AG04450 (cell line): Measurements from ENCODE around the gene TRA2A. TPM values are rescaled to one million over a fixed set of nuclear protein-coding genes. Genes with fewer than 3 reads are reported as not detected.
"Not testable (repeated sequence)": the region's sequence is repeated elsewhere in the genome, so short reads cannot be mapped to it uniquely, and the experiment has no call there.

Experiments
- CTCF ChIA-PET: fragments of 300-600, 350-600 bp; formaldehyde crosslinking; extraction: SDS; loops from one replicate; lab custom pipeline; 2022; ENCODE audit warnings: antibody characterized with exemption, inconsistent platforms; lab: Charles Lee
- POLR2A ChIA-PET: fragments of 350-600 bp; formaldehyde crosslinking; extraction: SDS; loops from one replicate; lab custom pipeline; 2021; ENCODE audit warnings: antibody characterized with exemption, inconsistent platforms; lab: Yijun Ruan, JAX
- DNase-seq: peaks from one replicate; pipeline ENCODE4 v3.0.0-alpha.2; 2011; ENCODE audit warnings: low read depth, low spot score
- H3K27ac ChIP-seq: one replicate; pipeline ENCODE4 v1.5.1; 2012; ENCODE audit warnings: low read depth, low read length, control low read depth
- H3K27me3 ChIP-seq: one replicate; pipeline ENCODE4 v1.6.0; 2012; ENCODE audit warnings: low read length; ENCODE audit not compliant: control insufficient read depth, insufficient read depth
- H3K4me3 ChIP-seq: 2 replicates; pipeline ENCODE4 v1.5.1; 2011; ENCODE audit warnings: mild to moderate bottlenecking, low read depth, low read length, control low read depth
- H3K9me3 ChIP-seq: 2 replicates; pipeline ENCODE4 v1.5.1; 2012; ENCODE audit warnings: low read length; ENCODE audit not compliant: control insufficient read depth, insufficient read depth
- polyA plus RNA-seq: library from polyadenylated mRNA; depleted of rRNA; stranded (reverse); fragments of >200 nt; gene quantifications from 2 replicates; pipeline ENCODE4 v1.2.3, GENCODE V29; 2011
- TF ChIP-seq, protein P1 (sequence below): IDR thresholded peaks from 2 replicates; pipeline ENCODE4 v1.5.1; 2011; ENCODE audit warnings: low read depth, low read length, control low read depth, inconsistent platforms

Gene TRA2A
- polyA plus RNA-seq, 1 experiment, result 78.8 TPM

GRCh38 chr7:23520582-23520981, 11.2 kb downstream of the TRA2A start:
- TF ChIP-seq, protein P1, sequence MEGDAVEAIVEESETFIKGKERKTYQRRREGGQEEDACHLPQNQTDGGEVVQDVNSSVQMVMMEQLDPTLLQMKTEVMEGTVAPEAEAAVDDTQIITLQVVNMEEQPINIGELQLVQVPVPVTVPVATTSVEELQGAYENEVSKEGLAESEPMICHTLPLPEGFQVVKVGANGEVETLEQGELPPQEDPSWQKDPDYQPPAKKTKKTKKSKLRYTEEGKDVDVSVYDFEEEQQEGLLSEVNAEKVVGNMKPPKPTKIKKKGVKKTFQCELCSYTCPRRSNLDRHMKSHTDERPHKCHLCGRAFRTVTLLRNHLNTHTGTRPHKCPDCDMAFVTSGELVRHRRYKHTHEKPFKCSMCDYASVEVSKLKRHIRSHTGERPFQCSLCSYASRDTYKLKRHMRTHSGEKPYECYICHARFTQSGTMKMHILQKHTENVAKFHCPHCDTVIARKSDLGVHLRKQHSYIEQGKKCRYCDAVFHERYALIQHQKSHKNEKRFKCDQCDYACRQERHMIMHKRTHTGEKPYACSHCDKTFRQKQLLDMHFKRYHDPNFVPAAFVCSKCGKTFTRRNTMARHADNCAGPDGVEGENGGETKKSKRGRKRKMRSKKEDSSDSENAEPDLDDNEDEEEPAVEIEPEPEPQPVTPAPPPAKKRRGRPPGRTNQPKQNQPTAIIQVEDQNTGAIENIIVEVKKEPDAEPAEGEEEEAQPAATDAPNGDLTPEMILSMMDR, result 0 out of 2 replicates have a peak, but pooled peaks have one; percentile 16
- POLR2A ChIA-PET, result no interaction called here
- Histone ChIP-seq H3K9me3 (no peaks in the 10 kb centered on the region), H3K27ac (no peak overlapping the region), H3K4me3 (no peak overlapping the region), H3K27me3 (no peaks in the 10 kb centered on the region)
- no peak for DNase-seq
- CTCF ChIA-PET, result interaction anchor here (0.6 to 1.6 kb wide), 6 partner anchors 10 to 1530 kb away, joined by 3 to 9 read pairs (median 4); no protein-coding TSS in a partner anchor

DNA sequence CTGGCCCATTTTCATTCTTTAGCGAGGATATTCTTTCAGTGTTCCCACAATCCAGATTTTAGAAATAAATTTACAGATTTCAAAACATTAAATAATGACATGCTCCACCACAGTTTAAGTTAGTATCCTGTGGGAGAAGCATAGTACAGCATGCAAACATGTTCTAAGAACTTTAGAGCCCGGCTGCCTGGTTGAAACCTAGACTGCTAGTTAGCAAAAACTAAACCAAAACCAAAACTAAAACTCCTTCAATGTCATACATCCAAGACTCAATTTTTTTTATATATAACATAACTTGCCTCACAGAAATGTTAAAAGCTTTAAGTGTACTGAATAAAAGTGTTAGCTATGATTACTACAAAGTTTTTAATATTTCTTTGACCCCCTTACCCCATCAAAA, 17.0 kb downstream of the TRA2A start:
- ChIA-PET CTCF (no interaction called here), POLR2A (no interaction called here)
- Histone ChIP-seq H3K4me3 (no peak overlapping the region), H3K27ac (no peak overlapping the region), H3K9me3 (no peaks in the 10 kb centered on the region), H3K27me3 (no peaks in the 10 kb centered on the region)
- TF ChIP-seq, protein P1, result no peak
- no peak for DNase-seq

GRCh38 chr7:23513746-23514145, 18.0 kb downstream of the TRA2A start:
- CTCF ChIA-PET, result interaction anchor here (0.9 kb wide), 1 partner anchor 240 kb away, joined by 3 read pairs; no protein-coding TSS in a partner anchor
- POLR2A ChIA-PET, result interaction anchor here (0.6 kb wide), 1 partner anchor 17 kb away, joined by 4 read pairs; no protein-coding TSS in a partner anchor
- H3K27ac ChIP-seq, H3K4me3 ChIP-seq, H3K9me3 ChIP-seq, DNase-seq, H3K27me3 ChIP-seq: not testable (repeated sequence)

DNA sequence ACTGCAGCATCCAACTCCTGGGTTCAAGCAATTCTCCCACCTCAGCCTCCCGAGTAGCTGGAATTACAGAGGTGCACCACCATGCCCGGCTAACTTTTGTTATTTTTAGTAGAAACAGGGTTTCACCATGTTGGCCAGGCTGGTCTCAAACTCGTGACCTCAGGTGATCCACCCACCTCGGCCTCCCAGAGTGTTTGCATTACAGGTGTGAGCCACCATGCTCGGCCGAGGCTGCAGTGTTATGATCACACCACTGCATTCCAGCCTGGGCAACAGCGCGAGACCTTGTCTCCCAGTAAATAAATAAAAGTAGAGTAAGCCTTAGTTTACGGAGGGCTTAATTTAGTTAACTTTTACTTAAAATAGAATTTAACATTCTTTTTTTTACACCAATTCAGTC, 37.8 kb downstream of the TRA2A start:
- H3K27ac ChIP-seq, result no peak overlapping the region
- H3K9me3 ChIP-seq, result no peaks in the 10 kb centered on the region
- TF ChIP-seq, protein P1, result no peak
- POLR2A ChIA-PET, result no interaction called here
- no peaks in the 10 kb centered on the region for H3K27me3 ChIP-seq
- CTCF ChIA-PET, result no interaction called here
- DNase-seq, result no peak
- H3K4me3 ChIP-seq, result no peak overlapping the region

DNA sequence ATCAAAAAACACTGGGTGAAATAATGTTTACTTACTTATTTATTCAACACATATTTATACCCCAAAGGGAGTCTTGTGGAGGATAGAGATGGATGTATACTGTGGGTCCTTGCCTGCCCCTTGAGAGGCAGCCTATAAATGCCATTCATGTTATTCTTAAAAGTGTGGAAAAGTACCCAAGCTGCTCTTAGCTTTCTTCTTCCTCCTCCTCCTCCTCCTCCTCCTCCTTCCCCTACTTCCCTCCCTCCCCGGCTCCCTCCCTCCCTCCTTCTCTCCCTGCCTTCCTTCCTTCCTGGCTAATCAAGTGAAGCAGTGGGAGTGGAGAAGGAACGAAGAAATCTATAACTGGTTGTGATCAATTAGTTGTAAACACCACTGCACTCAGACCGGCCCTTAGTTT, 40.3 kb downstream of the TRA2A start:
- Histone ChIP-seq H3K4me3 (no peak overlapping the region), H3K27ac (no peak overlapping the region), H3K9me3 (no peaks in the 10 kb centered on the region), H3K27me3 (no peaks in the 10 kb centered on the region)
- DNase-seq, result no peak
- TF ChIP-seq, protein P1, result no peak
- ChIA-PET CTCF (no interaction called here), POLR2A (interaction anchor here (0.7 kb wide), 1 partner anchor 1199 kb away, joined by 3 read pairs; no protein-coding TSS in a partner anchor)
